ENCODE measurements around the gene DHRS1. TPM values are rescaled to one million over a fixed set of nuclear protein-coding genes. Genes with fewer than 3 reads are reported as not detected.

The DHRS1 gene
- total RNA-seq, 1 experiment from 2014 or later = 8.9 TPM

DNA sequence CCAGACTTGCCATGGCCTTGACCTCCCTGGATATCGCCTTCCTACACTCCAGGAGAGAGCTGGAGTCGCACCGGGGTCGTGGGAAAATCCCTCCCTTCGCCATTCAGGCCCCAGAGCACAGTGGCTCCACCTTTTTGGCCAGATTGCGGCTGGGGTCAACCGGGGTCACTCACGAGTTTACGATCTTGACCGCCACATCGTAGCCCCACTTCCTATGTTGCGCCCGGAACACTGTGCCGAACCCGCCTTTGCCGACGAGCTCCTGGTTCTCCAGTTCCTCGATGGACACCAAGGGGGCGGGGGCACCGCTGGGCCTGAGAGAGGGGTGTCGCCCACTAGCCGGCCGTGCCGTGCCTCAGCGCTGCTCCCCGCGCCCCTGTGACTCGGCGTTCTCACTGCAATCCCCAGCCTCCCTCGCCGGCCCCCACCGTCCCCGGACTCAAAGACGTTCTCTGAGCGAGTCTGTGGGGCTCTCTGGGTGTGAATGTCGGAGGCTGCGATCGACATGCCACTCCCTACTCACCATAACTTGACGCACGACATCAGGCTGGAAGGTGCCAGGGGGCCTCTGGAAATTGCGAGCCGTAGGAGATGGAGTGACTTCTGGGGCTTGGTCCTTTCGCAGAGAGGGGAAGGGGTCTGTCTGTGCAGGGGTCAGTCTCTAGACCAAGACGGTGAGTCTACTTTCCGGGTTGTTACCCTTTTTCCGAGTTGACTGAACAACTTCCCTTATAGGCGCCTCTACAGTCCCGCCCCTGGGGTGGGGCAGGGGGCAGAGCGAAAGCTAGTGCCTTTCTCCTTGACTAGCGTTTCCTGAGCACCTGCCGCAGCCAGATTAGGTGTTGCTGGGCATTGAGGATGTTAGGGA, 39.9 kb upstream of the DHRS1 start, which contains the start of gene RIPK3:
Gene RIPK3, minus strand, starts transcription at position 708 of the 868 bp plus-strand sequence. Its CDS starts 165 bp downstream, at position 543.
- Histone ChIP-seq H3K27ac (ENCODE audit: low read length) (no peak within 1 kb of the TSS), H3K9me3 (ENCODE audit: control insufficient read depth, insufficient read depth, low read depth, low read length) (no peaks in the 10 kb centered on the region), H3K4me3 (ENCODE audit: low read depth in 2 of 2, low read length in 2 of 2) (no peak within 1 kb of the TSS), H3K4me1 (ENCODE audit: control insufficient read depth, insufficient read depth, low read length) (no peaks in the 10 kb centered on the region), H3K27me3 (ENCODE audit: control insufficient read depth, insufficient read depth, low read length) (no peaks in the 10 kb centered on the region; the same call in 1 of the 2 replicates), H3K36me3 (ENCODE audit: control insufficient read depth, insufficient read depth, low read length) (no peaks in the 10 kb centered on the region)
- DNase-seq (ENCODE audit: low read depth, low spot score) (no peak), ATAC-seq (no peak)
- BruUV-seq (replicated peaks) = no TSS peak
- ChIA-PET POLR2A (no interaction called here), CTCF (interaction anchor here (0.5 kb wide), 1 partner anchor 95 kb away, joined by 3 read pairs; no protein-coding TSS in a partner anchor)
- TF ChIP-seq POLR2AphosphoS5 (IDR thresholded peaks at IDR 0.05; ENCODE audit: low read depth, low read length) = no peak
- TF ChIP-seq SIN3A (IDR thresholded peaks at IDR 0.05; ENCODE audit: borderline replicate concordance, insufficient read depth, low read depth, low read length) = no peak
- no peak for TF ChIP-seq TCF7L2 (IDR thresholded peaks at IDR 0.05; ENCODE audit: low read depth, low read length)
- TF ChIP-seq, protein P1, sequence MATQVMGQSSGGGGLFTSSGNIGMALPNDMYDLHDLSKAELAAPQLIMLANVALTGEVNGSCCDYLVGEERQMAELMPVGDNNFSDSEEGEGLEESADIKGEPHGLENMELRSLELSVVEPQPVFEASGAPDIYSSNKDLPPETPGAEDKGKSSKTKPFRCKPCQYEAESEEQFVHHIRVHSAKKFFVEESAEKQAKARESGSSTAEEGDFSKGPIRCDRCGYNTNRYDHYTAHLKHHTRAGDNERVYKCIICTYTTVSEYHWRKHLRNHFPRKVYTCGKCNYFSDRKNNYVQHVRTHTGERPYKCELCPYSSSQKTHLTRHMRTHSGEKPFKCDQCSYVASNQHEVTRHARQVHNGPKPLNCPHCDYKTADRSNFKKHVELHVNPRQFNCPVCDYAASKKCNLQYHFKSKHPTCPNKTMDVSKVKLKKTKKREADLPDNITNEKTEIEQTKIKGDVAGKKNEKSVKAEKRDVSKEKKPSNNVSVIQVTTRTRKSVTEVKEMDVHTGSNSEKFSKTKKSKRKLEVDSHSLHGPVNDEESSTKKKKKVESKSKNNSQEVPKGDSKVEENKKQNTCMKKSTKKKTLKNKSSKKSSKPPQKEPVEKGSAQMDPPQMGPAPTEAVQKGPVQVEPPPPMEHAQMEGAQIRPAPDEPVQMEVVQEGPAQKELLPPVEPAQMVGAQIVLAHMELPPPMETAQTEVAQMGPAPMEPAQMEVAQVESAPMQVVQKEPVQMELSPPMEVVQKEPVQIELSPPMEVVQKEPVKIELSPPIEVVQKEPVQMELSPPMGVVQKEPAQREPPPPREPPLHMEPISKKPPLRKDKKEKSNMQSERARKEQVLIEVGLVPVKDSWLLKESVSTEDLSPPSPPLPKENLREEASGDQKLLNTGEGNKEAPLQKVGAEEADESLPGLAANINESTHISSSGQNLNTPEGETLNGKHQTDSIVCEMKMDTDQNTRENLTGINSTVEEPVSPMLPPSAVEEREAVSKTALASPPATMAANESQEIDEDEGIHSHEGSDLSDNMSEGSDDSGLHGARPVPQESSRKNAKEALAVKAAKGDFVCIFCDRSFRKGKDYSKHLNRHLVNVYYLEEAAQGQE (IDR thresholded peaks at IDR 0.05; ENCODE audit: insufficient read depth in 1 of 2, low read depth in 2 of 2, low read length in 1 of 2) = no peak
- TF ChIP-seq, protein P2, sequence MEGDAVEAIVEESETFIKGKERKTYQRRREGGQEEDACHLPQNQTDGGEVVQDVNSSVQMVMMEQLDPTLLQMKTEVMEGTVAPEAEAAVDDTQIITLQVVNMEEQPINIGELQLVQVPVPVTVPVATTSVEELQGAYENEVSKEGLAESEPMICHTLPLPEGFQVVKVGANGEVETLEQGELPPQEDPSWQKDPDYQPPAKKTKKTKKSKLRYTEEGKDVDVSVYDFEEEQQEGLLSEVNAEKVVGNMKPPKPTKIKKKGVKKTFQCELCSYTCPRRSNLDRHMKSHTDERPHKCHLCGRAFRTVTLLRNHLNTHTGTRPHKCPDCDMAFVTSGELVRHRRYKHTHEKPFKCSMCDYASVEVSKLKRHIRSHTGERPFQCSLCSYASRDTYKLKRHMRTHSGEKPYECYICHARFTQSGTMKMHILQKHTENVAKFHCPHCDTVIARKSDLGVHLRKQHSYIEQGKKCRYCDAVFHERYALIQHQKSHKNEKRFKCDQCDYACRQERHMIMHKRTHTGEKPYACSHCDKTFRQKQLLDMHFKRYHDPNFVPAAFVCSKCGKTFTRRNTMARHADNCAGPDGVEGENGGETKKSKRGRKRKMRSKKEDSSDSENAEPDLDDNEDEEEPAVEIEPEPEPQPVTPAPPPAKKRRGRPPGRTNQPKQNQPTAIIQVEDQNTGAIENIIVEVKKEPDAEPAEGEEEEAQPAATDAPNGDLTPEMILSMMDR (IDR thresholded peaks at IDR 0.05) = no peak
- in situ Hi-C loops (cut with HindIII; ENCODE audit: low pct_unique_long_range_greater_than_20kb, low sequenced_read_pairs) (loop anchor here (10.0 kb wide), 1 partner anchor 95 kb away; no protein-coding TSS in a partner anchor), intact Hi-C loops (cut with micrococcal nuclease; ENCODE audit: unreplicated experiment) (no loop called here)

DNA sequence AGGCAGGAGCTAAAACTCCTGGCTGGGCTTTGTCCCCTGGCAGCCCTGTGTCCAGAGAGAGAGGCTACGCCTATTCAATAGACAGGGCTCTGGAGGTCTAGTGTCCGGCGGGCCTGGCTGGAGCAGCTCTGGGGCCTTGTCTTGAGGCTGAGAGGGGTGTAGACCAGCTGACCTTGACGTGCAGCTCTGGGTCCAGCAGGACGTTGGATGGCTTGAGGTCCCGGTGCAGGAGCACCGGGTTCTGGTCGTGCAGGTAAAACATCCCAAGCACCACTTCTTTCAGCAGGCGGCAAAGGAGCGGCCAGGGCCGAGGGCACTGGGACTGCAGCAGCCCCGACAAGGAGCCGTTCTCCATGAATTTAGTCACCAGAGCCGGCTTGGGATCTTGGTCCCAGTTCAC, 39.3 kb upstream of the DHRS1 start:
- CTCF ChIA-PET = interaction anchor here (0.5 kb wide), 1 partner anchor 95 kb away, joined by 3 read pairs; no protein-coding TSS in a partner anchor
- in situ Hi-C loops (cut with HindIII; ENCODE audit: low pct_unique_long_range_greater_than_20kb, low sequenced_read_pairs) = loop anchor here (10.0 kb wide), 1 partner anchor 96 kb away; no protein-coding TSS in a partner anchor

More for the DNA sequence above, 39.3 kb upstream of the DHRS1 start:
- DNase-seq (ENCODE audit: low read depth, low spot score) = no peak
- Histone ChIP-seq H3K36me3 (ENCODE audit: control insufficient read depth, insufficient read depth, low read length) (no peaks in the 10 kb centered on the region), H3K9me3 (ENCODE audit: control insufficient read depth, insufficient read depth, low read depth, low read length) (no peaks in the 10 kb centered on the region), H3K4me1 (ENCODE audit: control insufficient read depth, insufficient read depth, low read length) (peaks cover 3% of the 10 kb centered on the region; the same call in 1 of the 2 replicates), H3K27me3 (ENCODE audit: control insufficient read depth, insufficient read depth, low read length) (no peaks in the 10 kb centered on the region; the same call in 1 of the 2 replicates), H3K4me3 (ENCODE audit: low read depth in 2 of 2, low read length in 2 of 2) (no peak overlapping the region), H3K27ac (ENCODE audit: low read length) (no peak overlapping the region)
- BruUV-seq (replicated peaks) = no TSS peak
- no peak for TF ChIP-seq SIN3A (IDR thresholded peaks at IDR 0.05; ENCODE audit: borderline replicate concordance, insufficient read depth, low read depth, low read length)
- TF ChIP-seq, protein P2 (IDR thresholded peaks at IDR 0.05) = no peak
- no peak for TF ChIP-seq POLR2AphosphoS5 (IDR thresholded peaks at IDR 0.05; ENCODE audit: low read depth, low read length)
- no peak for TF ChIP-seq TCF7L2 (IDR thresholded peaks at IDR 0.05; ENCODE audit: low read depth, low read length)
- TF ChIP-seq, protein P1 (IDR thresholded peaks at IDR 0.05; ENCODE audit: insufficient read depth in 1 of 2, low read depth in 2 of 2, low read length in 1 of 2) = no peak
- intact Hi-C loops (cut with micrococcal nuclease; ENCODE audit: unreplicated experiment) = no loop called here
- ATAC-seq = no peak
- POLR2A ChIA-PET = no interaction called here

Measured in Panc1 (cell line).